ENCODE results near the gene MAB21L4. TPM values are rescaled to one million over a fixed set of nuclear protein-coding genes. Genes with fewer than 3 reads are reported as not detected.

The MAB21L4 gene
- not detected in 2 replicates for total RNA-seq

GRCh38 chr2:240895656-240896388 lies at the start of gene MAB21L4:
Gene MAB21L4, minus strand, starts transcription at chr2:240896156. Its CDS starts 159 bp downstream, at chr2:240895997.

GRCh38 chr2:240906141-240906910 lies 10.4 kb upstream of the MAB21L4 start, which contains the start of gene CROCC2:
Gene CROCC2, plus strand, starts transcription at chr2:240906336. Its CDS starts 178 bp downstream, at chr2:240906514.

GRCh38 chr2:240868286-240869108 lies 27.5 kb downstream of the MAB21L4 start, which contains the start of gene AGXT:
Gene AGXT, plus strand, starts transcription at chr2:240868824. Its CDS starts 42 bp downstream, at chr2:240868866.

Other genes starting within 250 kb of the MAB21L4 start
- not detected in 2 replicates for gene AQP12B, start 213.3 kb downstream of the MAB21L4 start, total RNA-seq
- not detected in 2 replicates for gene AQP12A, start 204.3 kb downstream of the MAB21L4 start, total RNA-seq
- gene KIF1A, start 75.9 kb downstream of the MAB21L4 start, total RNA-seq = under 0.01 TPM in 1 of 2 replicates, not detected in the other
- gene AGXT, start 27.3 kb downstream of the MAB21L4 start, total RNA-seq = not detected in 2 replicates
- under 0.01 TPM in 2 replicates for gene CROCC2, start 10.2 kb upstream of the MAB21L4 start, total RNA-seq
- gene SNED1, start 102.5 kb upstream of the MAB21L4 start, total RNA-seq = 52.8 and 59.3 TPM in 2 replicates
- 32.5 and 39.1 TPM in 2 replicates for gene MTERF4, start 206.1 kb upstream of the MAB21L4 start, total RNA-seq